GM23338 (cell line): ENCODE results near the gene TAF10. TPM values are rescaled to one million over a fixed set of nuclear protein-coding genes. Genes with fewer than 3 reads are reported as not detected.

Experiments
- ATAC-seq: fragments of 200-7000 bp; cut with Tn5 transposase; 3 replicates; pipeline ENCODE4 v1.9.1; 2020
- DNase-seq: peaks from one replicate; pipeline ENCODE4 v3.0.0-alpha.2; 2015; ENCODE audit warnings: low spot score
- H2AFZ ChIP-seq: fragments of 200-600 bp; sonication (generic); 2 replicates; pipeline ENCODE4 v1.8.0; 2016; ENCODE audit warnings: antibody characterized with exemption, mild to moderate bottlenecking, moderate library complexity
- H3F3A ChIP-seq: fragments of 200-600 bp; sonication (generic); replicated peaks from 2 replicates; pipeline ENCODE4 v1.8.0; 2017; ENCODE audit warnings: antibody characterized with exemption, mixed run types, low read depth
- H3K27ac ChIP-seq: fragments of 200-600 bp; sonication (generic); 2 replicates; pipeline ENCODE4 v1.6.1; 2016; ENCODE audit warnings: low read depth
- H3K27me3 ChIP-seq: fragments of 200-600 bp; sonication (generic); 2 replicates; pipeline ENCODE4 v1.8.0; 2016; ENCODE audit warnings: mild to moderate bottlenecking, mixed run types, moderate library complexity; ENCODE audit not compliant: insufficient read depth
- H3K36me3 ChIP-seq: fragments of 200-600 bp; sonication (generic); 2 replicates; pipeline ENCODE4 v1.8.0; 2016; ENCODE audit warnings: mild to moderate bottlenecking; ENCODE audit not compliant: insufficient read depth
- H3K4me1 ChIP-seq: fragments of 200-600 bp; sonication (generic); 2 replicates; pipeline ENCODE4 v1.8.0; 2016; ENCODE audit warnings: mild to moderate bottlenecking, moderate library complexity; ENCODE audit not compliant: insufficient read depth
- H3K4me2 ChIP-seq: fragments of 200-600 bp; sonication (generic); 2 replicates; pipeline ENCODE4 v1.7.1; 2017; ENCODE audit warnings: mixed run types
- H3K4me3 ChIP-seq: fragments of 200-600 bp; sonication (generic); 2 replicates; pipeline ENCODE4 v1.6.1; 2016; ENCODE audit warnings: mixed run types
- H3K79me2 ChIP-seq: fragments of 200-600 bp; sonication (generic); replicated peaks from 2 replicates; pipeline ENCODE4 v1.8.0; 2017; ENCODE audit warnings: mild to moderate bottlenecking; ENCODE audit not compliant: insufficient read depth
- H3K9me2 ChIP-seq: fragments of 200-600 bp; sonication (generic); 2 replicates; pipeline ENCODE4 v1.8.0; 2017; ENCODE audit not compliant: insufficient read depth
- H4K20me1 ChIP-seq: fragments of 200-600 bp; sonication (generic); replicated peaks from 2 replicates; pipeline ENCODE4 v1.8.0; 2017; ENCODE audit warnings: mild to moderate bottlenecking; ENCODE audit not compliant: insufficient read depth
- H3K27ac Mint-ChIP-seq: 2 replicates; pipeline ENCODE4 v1.8.0; 2020; ENCODE audit warnings: inconsistent platforms, mild to moderate bottlenecking, moderate library complexity, mixed read lengths
- H3K27me3 Mint-ChIP-seq: 3 replicates; pipeline ENCODE4 v1.8.0; 2022; ENCODE audit warnings: low read depth, mild to moderate bottlenecking, moderate library complexity, mixed read lengths, inconsistent platforms; ENCODE audit not compliant: insufficient read depth, poor library complexity
- H3K36me3 Mint-ChIP-seq: 3 replicates; pipeline ENCODE4 v1.8.0; 2021; ENCODE audit warnings: low read depth, mild to moderate bottlenecking, inconsistent platforms, moderate library complexity, mixed read lengths
- H3K4me1 Mint-ChIP-seq: 3 replicates; pipeline ENCODE4 v1.8.0; 2020; ENCODE audit warnings: mild to moderate bottlenecking, inconsistent platforms, mixed read lengths
- H3K4me3 Mint-ChIP-seq: 3 replicates; pipeline ENCODE4 v1.8.0; 2021; ENCODE audit warnings: moderate library complexity, mild to moderate bottlenecking, inconsistent platforms, mixed read lengths
- H3K9me3 Mint-ChIP-seq: 3 replicates; pipeline ENCODE4 v1.8.0; 2020; ENCODE audit warnings: moderate library complexity, mild to moderate bottlenecking, inconsistent platforms, mixed read lengths
- CREB1 ChIP-seq: fragments of 250-450 bp; sonication (Bioruptor Pico); IDR thresholded peaks from 2 replicates; pipeline ENCODE4 v1.5.0; 2020; ENCODE audit warnings: low read depth, mild to moderate bottlenecking, moderate library complexity
- EZH2 ChIP-seq: fragments of 200-600 bp; sonication (generic); IDR thresholded peaks from one replicate; pipeline ENCODE4 v1.8.0; 2017; ENCODE audit warnings: antibody characterized with exemption, mild to moderate bottlenecking, low read depth; ENCODE audit not compliant: unreplicated experiment
- EZH2phosphoT487 ChIP-seq: fragments of 200-600 bp; sonication (generic); IDR thresholded peaks from one replicate; pipeline ENCODE4 v1.8.1; 2018; ENCODE audit warnings: antibody characterized with exemption; ENCODE audit not compliant: unreplicated experiment
- NANOG ChIP-seq: IDR thresholded peaks from 2 replicates; pipeline ENCODE4 v1.6.1; 2016; ENCODE audit warnings: antibody characterized with exemption, borderline replicate concordance
- ZNF331 ChIP-seq: fragments of 250-450 bp; sonication (Bioruptor Pico); IDR thresholded peaks from 2 replicates; pipeline ENCODE4 v1.5.0; 2020; ENCODE audit warnings: low read depth, mild to moderate bottlenecking, moderate library complexity
- polyA plus RNA-seq: library from polyadenylated mRNA; unstranded; fragments of >200 nt; fragmentation: Nextera tagmentation; extraction: Ambion mirVana; gene quantifications from 2 replicates; pipeline ENCODE4 v1.2.1, GENCODE V29; 2016
- total RNA-seq: library from RNA; depleted of rRNA; stranded (reverse); fragments of >200 nt; shearing (Covaris generic); gene quantifications from 2 replicates; pipeline ENCODE4 v1.2.3, GENCODE V29; 2014
- TF ChIP-seq, protein P1 (sequence below): IDR thresholded peaks from 2 replicates; pipeline ENCODE4 v1.6.1; 2016; ENCODE audit warnings: antibody characterized with exemption
- TF ChIP-seq, protein P2 (sequence below), 2 experiments: fragments of 200-600 bp in 1 of 2; sonication (generic) in 1 of 2; conservative IDR thresholded peaks; 2 replicates each; pipeline versions ENCODE4 v1.5.1 to v1.6.1; 2016 to 2017; ENCODE audit warnings: antibody characterized with exemption in 2 of 2, low read depth in 2 of 2, mild to moderate bottlenecking in 2 of 2, moderate library complexity in 1 of 2
- TF ChIP-seq, protein P3 (sequence below): fragments of 250-450 bp; sonication (Bioruptor Pico); IDR thresholded peaks from 2 replicates; pipeline ENCODE4 v1.5.0; 2020; ENCODE audit warnings: mild to moderate bottlenecking, moderate library complexity

Gene TAF10
- total and polyA plus RNA-seq, 2 experiments from 2014 or later: 108 to 253 TPM

- no peak overlapping the region for H3K4me3 ChIP-seq
- no peak overlapping the region for H2AFZ ChIP-seq
- no peak for ATAC-seq
- no peaks in the 10 kb centered on the region for H3K36me3 Mint-ChIP-seq
- no peak overlapping the region for H3K27ac ChIP-seq
- H3F3A ChIP-seq: no peaks in the 10 kb centered on the region
- no peak overlapping the region for H3K4me2 ChIP-seq
- no peaks in the 10 kb centered on the region for H3K9me3 Mint-ChIP-seq
- no peaks in the 10 kb centered on the region for H3K27me3 ChIP-seq
- H4K20me1 ChIP-seq: no peaks in the 10 kb centered on the region
- H3K9me2 ChIP-seq: 0 out of 2 replicates have a peak, but pooled peaks cover 7% of the 10 kb centered on the region
- H3K36me3 ChIP-seq: no peaks in the 10 kb centered on the region
- H3K4me1 Mint-ChIP-seq: no peaks in the 10 kb centered on the region
- no peak overlapping the region for H3K4me3 Mint-ChIP-seq
- no peak for DNase-seq
- no peaks in the 10 kb centered on the region for H3K4me1 ChIP-seq
- H3K27ac Mint-ChIP-seq: no peak overlapping the region
- TF ChIP-seq, protein P1, sequence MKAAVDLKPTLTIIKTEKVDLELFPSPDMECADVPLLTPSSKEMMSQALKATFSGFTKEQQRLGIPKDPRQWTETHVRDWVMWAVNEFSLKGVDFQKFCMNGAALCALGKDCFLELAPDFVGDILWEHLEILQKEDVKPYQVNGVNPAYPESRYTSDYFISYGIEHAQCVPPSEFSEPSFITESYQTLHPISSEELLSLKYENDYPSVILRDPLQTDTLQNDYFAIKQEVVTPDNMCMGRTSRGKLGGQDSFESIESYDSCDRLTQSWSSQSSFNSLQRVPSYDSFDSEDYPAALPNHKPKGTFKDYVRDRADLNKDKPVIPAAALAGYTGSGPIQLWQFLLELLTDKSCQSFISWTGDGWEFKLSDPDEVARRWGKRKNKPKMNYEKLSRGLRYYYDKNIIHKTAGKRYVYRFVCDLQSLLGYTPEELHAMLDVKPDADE: no peak
- TF ChIP-seq ZNF331 (CRISPR knock-in tag): no peak
- TF ChIP-seq NANOG: no peak
- no peaks in the 10 kb centered on the region for H3K27me3 Mint-ChIP-seq
- H3K79me2 ChIP-seq: no peaks in the 10 kb centered on the region
Measured at GRCh38 chr11:6640036-6640984, 28.3 kb upstream of the TAF10 start.

DNA sequence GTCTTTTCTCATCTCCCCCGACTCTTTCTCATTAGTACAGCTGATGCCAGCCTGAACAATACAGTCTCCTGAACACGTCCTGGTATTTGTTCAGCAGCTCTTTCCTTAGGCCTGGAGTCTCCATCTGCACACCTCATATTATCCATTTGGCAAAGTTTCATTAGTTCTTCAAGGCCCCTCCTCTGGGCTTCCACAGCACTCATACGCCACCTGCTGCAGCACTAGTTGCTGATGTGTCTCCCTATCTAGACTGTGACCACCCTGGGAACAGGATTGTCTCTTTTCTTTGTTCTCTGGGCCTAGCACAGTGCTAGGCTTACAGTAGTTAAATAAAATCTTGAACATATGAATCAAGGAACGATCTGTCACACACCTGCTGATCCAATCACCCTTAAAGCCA, 26.4 kb upstream of the TAF10 start:
- Mint-ChIP-seq H3K4me1 (no peaks in the 10 kb centered on the region), H3K36me3 (no peaks in the 10 kb centered on the region), H3K27me3 (no peaks in the 10 kb centered on the region), H3K27ac (no peak overlapping the region), H3K9me3 (no peaks in the 10 kb centered on the region), H3K4me3 (no peak overlapping the region)
- no peak overlapping the region for H3K4me2 ChIP-seq
- H4K20me1 ChIP-seq: no peaks in the 10 kb centered on the region
- no peak for TF ChIP-seq EZH2
- TF ChIP-seq, protein P2, sequence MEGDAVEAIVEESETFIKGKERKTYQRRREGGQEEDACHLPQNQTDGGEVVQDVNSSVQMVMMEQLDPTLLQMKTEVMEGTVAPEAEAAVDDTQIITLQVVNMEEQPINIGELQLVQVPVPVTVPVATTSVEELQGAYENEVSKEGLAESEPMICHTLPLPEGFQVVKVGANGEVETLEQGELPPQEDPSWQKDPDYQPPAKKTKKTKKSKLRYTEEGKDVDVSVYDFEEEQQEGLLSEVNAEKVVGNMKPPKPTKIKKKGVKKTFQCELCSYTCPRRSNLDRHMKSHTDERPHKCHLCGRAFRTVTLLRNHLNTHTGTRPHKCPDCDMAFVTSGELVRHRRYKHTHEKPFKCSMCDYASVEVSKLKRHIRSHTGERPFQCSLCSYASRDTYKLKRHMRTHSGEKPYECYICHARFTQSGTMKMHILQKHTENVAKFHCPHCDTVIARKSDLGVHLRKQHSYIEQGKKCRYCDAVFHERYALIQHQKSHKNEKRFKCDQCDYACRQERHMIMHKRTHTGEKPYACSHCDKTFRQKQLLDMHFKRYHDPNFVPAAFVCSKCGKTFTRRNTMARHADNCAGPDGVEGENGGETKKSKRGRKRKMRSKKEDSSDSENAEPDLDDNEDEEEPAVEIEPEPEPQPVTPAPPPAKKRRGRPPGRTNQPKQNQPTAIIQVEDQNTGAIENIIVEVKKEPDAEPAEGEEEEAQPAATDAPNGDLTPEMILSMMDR (conservative IDR thresholded peaks at IDR 0.05; ENCODE audit: low read depth in 2 of 2): peak in 1 of 2 experiments; percentile 14; a peak in 1 of 4 replicates
- TF ChIP-seq, protein P3, sequence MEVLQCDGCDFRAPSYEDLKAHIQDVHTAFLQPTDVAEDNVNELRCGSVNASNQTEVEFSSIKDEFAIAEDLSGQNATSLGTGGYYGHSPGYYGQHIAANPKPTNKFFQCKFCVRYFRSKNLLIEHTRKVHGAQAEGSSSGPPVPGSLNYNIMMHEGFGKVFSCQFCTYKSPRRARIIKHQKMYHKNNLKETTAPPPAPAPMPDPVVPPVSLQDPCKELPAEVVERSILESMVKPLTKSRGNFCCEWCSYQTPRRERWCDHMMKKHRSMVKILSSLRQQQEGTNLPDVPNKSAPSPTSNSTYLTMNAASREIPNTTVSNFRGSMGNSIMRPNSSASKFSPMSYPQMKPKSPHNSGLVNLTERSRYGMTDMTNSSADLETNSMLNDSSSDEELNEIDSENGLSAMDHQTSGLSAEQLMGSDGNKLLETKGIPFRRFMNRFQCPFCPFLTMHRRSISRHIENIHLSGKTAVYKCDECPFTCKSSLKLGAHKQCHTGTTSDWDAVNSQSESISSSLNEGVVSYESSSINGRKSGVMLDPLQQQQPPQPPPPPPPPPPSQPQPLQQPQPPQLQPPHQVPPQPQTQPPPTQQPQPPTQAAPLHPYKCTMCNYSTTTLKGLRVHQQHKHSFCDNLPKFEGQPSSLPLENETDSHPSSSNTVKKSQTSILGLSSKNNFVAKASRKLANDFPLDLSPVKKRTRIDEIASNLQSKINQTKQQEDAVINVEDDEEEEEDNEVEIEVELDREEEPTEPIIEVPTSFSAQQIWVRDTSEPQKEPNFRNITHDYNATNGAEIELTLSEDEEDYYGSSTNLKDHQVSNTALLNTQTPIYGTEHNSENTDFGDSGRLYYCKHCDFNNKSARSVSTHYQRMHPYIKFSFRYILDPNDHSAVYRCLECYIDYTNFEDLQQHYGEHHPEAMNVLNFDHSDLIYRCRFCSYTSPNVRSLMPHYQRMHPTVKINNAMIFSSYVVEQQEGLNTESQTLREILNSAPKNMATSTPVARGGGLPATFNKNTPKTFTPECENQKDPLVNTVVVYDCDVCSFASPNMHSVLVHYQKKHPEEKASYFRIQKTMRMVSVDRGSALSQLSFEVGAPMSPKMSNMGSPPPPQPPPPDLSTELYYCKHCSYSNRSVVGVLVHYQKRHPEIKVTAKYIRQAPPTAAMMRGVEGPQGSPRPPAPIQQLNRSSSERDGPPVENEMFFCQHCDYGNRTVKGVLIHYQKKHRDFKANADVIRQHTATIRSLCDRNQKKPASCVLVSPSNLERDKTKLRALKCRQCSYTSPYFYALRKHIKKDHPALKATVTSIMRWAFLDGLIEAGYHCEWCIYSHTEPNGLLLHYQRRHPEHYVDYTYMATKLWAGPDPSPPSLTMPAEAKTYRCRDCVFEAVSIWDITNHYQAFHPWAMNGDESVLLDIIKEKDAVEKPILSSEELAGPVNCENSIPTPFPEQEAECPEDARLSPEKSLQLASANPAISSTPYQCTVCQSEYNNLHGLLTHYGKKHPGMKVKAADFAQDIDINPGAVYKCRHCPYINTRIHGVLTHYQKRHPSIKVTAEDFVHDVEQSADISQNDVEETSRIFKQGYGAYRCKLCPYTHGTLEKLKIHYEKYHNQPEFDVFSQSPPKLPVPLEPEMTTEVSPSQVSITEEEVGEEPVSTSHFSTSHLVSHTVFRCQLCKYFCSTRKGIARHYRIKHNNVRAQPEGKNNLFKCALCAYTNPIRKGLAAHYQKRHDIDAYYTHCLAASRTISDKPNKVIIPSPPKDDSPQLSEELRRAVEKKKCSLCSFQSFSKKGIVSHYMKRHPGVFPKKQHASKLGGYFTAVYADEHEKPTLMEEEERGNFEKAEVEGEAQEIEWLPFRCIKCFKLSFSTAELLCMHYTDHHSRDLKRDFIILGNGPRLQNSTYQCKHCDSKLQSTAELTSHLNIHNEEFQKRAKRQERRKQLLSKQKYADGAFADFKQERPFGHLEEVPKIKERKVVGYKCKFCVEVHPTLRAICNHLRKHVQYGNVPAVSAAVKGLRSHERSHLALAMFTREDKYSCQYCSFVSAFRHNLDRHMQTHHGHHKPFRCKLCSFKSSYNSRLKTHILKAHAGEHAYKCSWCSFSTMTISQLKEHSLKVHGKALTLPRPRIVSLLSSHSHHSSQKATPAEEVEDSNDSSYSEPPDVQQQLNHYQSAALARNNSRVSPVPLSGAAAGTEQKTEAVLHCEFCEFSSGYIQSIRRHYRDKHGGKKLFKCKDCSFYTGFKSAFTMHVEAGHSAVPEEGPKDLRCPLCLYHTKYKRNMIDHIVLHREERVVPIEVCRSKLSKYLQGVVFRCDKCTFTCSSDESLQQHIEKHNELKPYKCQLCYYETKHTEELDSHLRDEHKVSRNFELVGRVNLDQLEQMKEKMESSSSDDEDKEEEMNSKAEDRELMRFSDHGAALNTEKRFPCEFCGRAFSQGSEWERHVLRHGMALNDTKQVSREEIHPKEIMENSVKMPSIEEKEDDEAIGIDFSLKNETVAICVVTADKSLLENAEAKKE: no peak
- TF ChIP-seq NANOG: no peak
- TF ChIP-seq EZH2phosphoT487: no peak
- TF ChIP-seq CREB1: no peak
- no peak overlapping the region for H2AFZ ChIP-seq
- H3F3A ChIP-seq: no peaks in the 10 kb centered on the region
- no peaks in the 10 kb centered on the region for H3K4me1 ChIP-seq
- no peaks in the 10 kb centered on the region for H3K27me3 ChIP-seq
- no peak overlapping the region for H3K4me3 ChIP-seq
- DNase-seq (no peak), ATAC-seq (no peak)
- no peaks in the 10 kb centered on the region for H3K36me3 ChIP-seq
- no peaks in the 10 kb centered on the region for H3K79me2 ChIP-seq
- H3K9me2 ChIP-seq: no peaks in the 10 kb centered on the region
- no peak overlapping the region for H3K27ac ChIP-seq
